Measurements from ENCODE around the gene ARSJ. TPM values are rescaled to one million over a fixed set of nuclear protein-coding genes. Genes with fewer than 3 reads are reported as not detected.

ARSJ gene
- total RNA-seq, 3 donors from 2014 or later (not counting 1 experiment from before 2014, with no cell fraction given): 1.5 to 2.3 (median 1.5) TPM

GRCh38 chr4:113973345-113973744, 6.1 kb downstream of the ARSJ start:
- Mint-ChIP-seq H3K9me3 (peaks cover 0 to 2% of the 10 kb centered on the region in 2 donors), H3K4me1 (peaks cover 0 to 12% of the 10 kb centered on the region in 2 donors), H3K27ac (no peak overlapping the region), H3K36me3 (peaks cover 12% of the 10 kb centered on the region), H3K4me3 (no peak overlapping the region), H3K27me3 (ENCODE audit: low read depth in 2 of 2) (no peaks in the 10 kb centered on the region)
- no peak overlapping the region for H3K4me3 ChIP-seq (ENCODE audit: low read length)
- TF ChIP-seq, protein P1, sequence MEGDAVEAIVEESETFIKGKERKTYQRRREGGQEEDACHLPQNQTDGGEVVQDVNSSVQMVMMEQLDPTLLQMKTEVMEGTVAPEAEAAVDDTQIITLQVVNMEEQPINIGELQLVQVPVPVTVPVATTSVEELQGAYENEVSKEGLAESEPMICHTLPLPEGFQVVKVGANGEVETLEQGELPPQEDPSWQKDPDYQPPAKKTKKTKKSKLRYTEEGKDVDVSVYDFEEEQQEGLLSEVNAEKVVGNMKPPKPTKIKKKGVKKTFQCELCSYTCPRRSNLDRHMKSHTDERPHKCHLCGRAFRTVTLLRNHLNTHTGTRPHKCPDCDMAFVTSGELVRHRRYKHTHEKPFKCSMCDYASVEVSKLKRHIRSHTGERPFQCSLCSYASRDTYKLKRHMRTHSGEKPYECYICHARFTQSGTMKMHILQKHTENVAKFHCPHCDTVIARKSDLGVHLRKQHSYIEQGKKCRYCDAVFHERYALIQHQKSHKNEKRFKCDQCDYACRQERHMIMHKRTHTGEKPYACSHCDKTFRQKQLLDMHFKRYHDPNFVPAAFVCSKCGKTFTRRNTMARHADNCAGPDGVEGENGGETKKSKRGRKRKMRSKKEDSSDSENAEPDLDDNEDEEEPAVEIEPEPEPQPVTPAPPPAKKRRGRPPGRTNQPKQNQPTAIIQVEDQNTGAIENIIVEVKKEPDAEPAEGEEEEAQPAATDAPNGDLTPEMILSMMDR (IDR thresholded peaks at IDR 0.05): no peak
- no peaks in the 10 kb centered on the region for H3K9me3 ChIP-seq (ENCODE audit: control insufficient read depth, insufficient read depth, low read length)
- no peak overlapping the region for H3K27ac ChIP-seq (ENCODE audit: low read length)
- ATAC-seq (no peak), DNase-seq (no peak)
- intact Hi-C loops (cut with micrococcal nuclease): no loop called here
- no peaks in the 10 kb centered on the region for H3K36me3 ChIP-seq (ENCODE audit: control insufficient read depth, insufficient read depth, low read length)
- no peaks in the 10 kb centered on the region for H3K4me1 ChIP-seq (ENCODE audit: control insufficient read depth, insufficient read depth, low read length)
- WGBS (ENCODE audit: insufficient coverage): 93% methylated on average over 2 of the region's 3 CpGs
- H3K27me3 ChIP-seq (ENCODE audit: control insufficient read depth, insufficient read depth, low read length): no peaks in the 10 kb centered on the region

DNA sequence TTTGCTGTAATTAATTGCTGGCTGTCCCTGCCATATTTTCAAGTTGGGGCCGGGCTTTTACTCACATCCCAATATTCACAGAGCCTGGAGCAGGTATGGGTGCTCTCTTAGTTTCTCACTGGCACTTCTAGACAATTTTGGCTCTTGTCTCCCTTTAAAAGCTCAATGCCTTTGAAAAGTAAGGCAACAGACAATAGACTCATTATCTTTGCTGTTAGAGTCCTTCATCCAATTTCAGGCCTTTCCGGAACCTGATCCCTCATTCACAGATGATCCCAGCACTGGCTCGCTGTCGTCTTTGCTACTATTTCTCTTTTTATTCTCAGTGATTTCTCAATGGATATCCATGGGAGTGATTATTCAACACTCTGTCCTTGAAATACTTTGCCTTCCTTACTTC, 6.7 kb downstream of the ARSJ start:
- H3K36me3 Mint-ChIP-seq: peaks cover 12% of the 10 kb centered on the region
- H3K9me3 ChIP-seq (ENCODE audit: control insufficient read depth, insufficient read depth, low read length): no peaks in the 10 kb centered on the region
- no peaks in the 10 kb centered on the region for H3K4me1 ChIP-seq (ENCODE audit: control insufficient read depth, insufficient read depth, low read length)
- H3K4me3 Mint-ChIP-seq: no peak overlapping the region
- WGBS (ENCODE audit: insufficient coverage): 91% methylated on average over 4 of the region's 4 CpGs
- no peaks in the 10 kb centered on the region for H3K27me3 Mint-ChIP-seq (ENCODE audit: low read depth in 2 of 2)
- H3K36me3 ChIP-seq (ENCODE audit: control insufficient read depth, insufficient read depth, low read length): no peaks in the 10 kb centered on the region
- peaks cover 0 to 8% of the 10 kb centered on the region in 2 donors for H3K4me1 Mint-ChIP-seq
- DNase-seq (no peak), ATAC-seq (no peak)
- H3K4me3 ChIP-seq (ENCODE audit: low read length): no peak overlapping the region
- no peak overlapping the region for H3K27ac ChIP-seq (ENCODE audit: low read length)
- intact Hi-C loops (cut with micrococcal nuclease): no loop called here
- no peak overlapping the region for H3K27ac Mint-ChIP-seq
- no peaks in the 10 kb centered on the region for H3K27me3 ChIP-seq (ENCODE audit: control insufficient read depth, insufficient read depth, low read length)
- peaks cover 0 to 2% of the 10 kb centered on the region in 2 donors for H3K9me3 Mint-ChIP-seq
- TF ChIP-seq, protein P1 (IDR thresholded peaks at IDR 0.05): no peak

DNA sequence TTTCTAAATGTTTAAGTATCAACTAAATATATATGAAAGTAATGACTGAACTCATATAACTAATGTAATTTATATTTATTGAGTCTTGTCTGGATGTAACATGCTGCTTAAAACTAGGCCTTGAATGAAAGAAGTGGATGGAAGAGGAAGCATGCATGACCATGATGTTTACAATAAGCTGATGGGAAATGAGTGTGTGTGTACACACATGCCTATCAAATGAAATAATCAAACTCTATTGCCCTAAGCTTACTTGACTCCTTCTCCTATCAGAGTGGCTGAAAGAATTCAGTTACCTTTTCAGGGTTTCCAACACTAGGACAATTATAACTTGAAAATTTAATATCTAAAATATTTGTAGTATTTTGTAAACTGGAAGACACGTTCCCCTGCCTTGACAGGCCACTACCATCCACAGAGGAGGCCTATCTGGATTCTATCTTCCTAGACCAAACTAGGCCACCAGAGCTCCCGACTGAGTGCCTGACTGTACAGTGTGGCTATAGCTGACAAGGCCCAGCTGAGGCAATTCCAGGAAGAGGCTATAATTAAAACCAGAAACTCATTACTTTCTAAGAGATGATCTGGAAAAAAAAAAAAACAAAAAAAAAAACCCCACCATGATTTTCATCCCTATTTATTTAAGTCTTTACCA, 7.6 kb downstream of the ARSJ start:
- Mint-ChIP-seq H3K9me3 (peaks cover 0 to 2% of the 10 kb centered on the region in 2 donors), H3K36me3 (peaks cover 12% of the 10 kb centered on the region), H3K4me1 (peaks cover 0 to 2% of the 10 kb centered on the region in 2 donors), H3K27me3 (ENCODE audit: low read depth in 2 of 2) (no peaks in the 10 kb centered on the region), H3K4me3 (no peak overlapping the region), H3K27ac (no peak overlapping the region)
- H3K4me1 ChIP-seq (ENCODE audit: control insufficient read depth, insufficient read depth, low read length): no peaks in the 10 kb centered on the region
- H3K27ac ChIP-seq (ENCODE audit: low read length): no peak overlapping the region
- H3K9me3 ChIP-seq (ENCODE audit: control insufficient read depth, insufficient read depth, low read length): no peaks in the 10 kb centered on the region
- TF ChIP-seq, protein P1 (IDR thresholded peaks at IDR 0.05): no peak
- intact Hi-C loops (cut with micrococcal nuclease): no loop called here
- no peaks in the 10 kb centered on the region for H3K36me3 ChIP-seq (ENCODE audit: control insufficient read depth, insufficient read depth, low read length)
- DNase-seq: no peak
- no peak overlapping the region for H3K4me3 ChIP-seq (ENCODE audit: low read length)
- WGBS (ENCODE audit: insufficient coverage): 94% methylated on average over 2 of the region's 2 CpGs
- no peaks in the 10 kb centered on the region for H3K27me3 ChIP-seq (ENCODE audit: control insufficient read depth, insufficient read depth, low read length)
- ATAC-seq: no peak
